MCF 10A (cell line): ENCODE measurements around the gene PRRC2A. TPM values are rescaled to one million over a fixed set of nuclear protein-coding genes. Genes with fewer than 3 reads are reported as not detected.

Experiments
- BruUV-seq: library from RNA; stranded (reverse); fragments of 400-500 nt; replicated peaks from 2 replicates; lab custom pipeline; 2021; lab: Mats Ljungman, UMichigan
- CTCF ChIA-PET: fragments of 300-600 bp; sonication (Branson Sonifier 250); formaldehyde crosslinking; extraction: SDS; loops from one replicate; lab custom pipeline; 2021; ENCODE audit warnings: antibody characterized with exemption, inconsistent platforms; lab: Yijun Ruan, JAX
- POLR2A ChIA-PET: fragments of 300-600, 350-650 bp; sonication (Branson Sonifier 250); formaldehyde crosslinking; extraction: SDS; loops from one replicate; lab custom pipeline; 2020; ENCODE audit warnings: antibody characterized with exemption, inconsistent platforms; lab: Yijun Ruan, JAX
- DNase-seq: peaks from one replicate; pipeline ENCODE4 v3.0.0-alpha.2; 2018; ENCODE audit not compliant: unreplicated experiment
- H3K27ac Mint-ChIP-seq: one replicate; pipeline ENCODE4 v1.8.0; 2022; ENCODE audit warnings: mild to moderate bottlenecking, low read depth, mixed read lengths; ENCODE audit not compliant: unreplicated experiment
- H3K27me3 Mint-ChIP-seq: one replicate; pipeline ENCODE4 v1.8.0; 2022; ENCODE audit warnings: mixed read lengths; ENCODE audit not compliant: insufficient read depth, unreplicated experiment
- H3K36me3 Mint-ChIP-seq: one replicate; pipeline ENCODE4 v1.8.0; 2022; ENCODE audit warnings: mild to moderate bottlenecking, moderate library complexity, mixed read lengths; ENCODE audit not compliant: insufficient read depth, unreplicated experiment
- H3K4me1 Mint-ChIP-seq: one replicate; pipeline ENCODE4 v1.8.0; 2022; ENCODE audit warnings: mixed read lengths; ENCODE audit not compliant: insufficient read depth, unreplicated experiment
- H3K4me3 Mint-ChIP-seq: one replicate; pipeline ENCODE4 v1.8.0; 2022; ENCODE audit warnings: mild to moderate bottlenecking, moderate library complexity, mixed read lengths; ENCODE audit not compliant: unreplicated experiment
- H3K9me3 Mint-ChIP-seq: one replicate; pipeline ENCODE4 v1.8.0; 2022; ENCODE audit warnings: mixed read lengths; ENCODE audit not compliant: unreplicated experiment
- intact Hi-C: fragments of 100-400 bp; cut with micrococcal nuclease; formaldehyde crosslinking; loops from 2 replicates; pipeline ENCODE4 v1.14.1; 2022
- total RNA-seq: library from RNA; stranded (reverse); gene quantifications from 2 replicates; pipeline ENCODE4 v1.2.3, GENCODE V29; 2022
- TF ChIP-seq, protein P1 (sequence below): fragments of 200-600 bp; IDR thresholded peaks from one replicate; pipeline ENCODE4 v1.8.0; 2022; ENCODE audit warnings: antibody characterized with exemption, mild to moderate bottlenecking; ENCODE audit not compliant: unreplicated experiment

Gene PRRC2A
- total RNA-seq, 1 experiment from 2014 or later = 247 TPM

DNA sequence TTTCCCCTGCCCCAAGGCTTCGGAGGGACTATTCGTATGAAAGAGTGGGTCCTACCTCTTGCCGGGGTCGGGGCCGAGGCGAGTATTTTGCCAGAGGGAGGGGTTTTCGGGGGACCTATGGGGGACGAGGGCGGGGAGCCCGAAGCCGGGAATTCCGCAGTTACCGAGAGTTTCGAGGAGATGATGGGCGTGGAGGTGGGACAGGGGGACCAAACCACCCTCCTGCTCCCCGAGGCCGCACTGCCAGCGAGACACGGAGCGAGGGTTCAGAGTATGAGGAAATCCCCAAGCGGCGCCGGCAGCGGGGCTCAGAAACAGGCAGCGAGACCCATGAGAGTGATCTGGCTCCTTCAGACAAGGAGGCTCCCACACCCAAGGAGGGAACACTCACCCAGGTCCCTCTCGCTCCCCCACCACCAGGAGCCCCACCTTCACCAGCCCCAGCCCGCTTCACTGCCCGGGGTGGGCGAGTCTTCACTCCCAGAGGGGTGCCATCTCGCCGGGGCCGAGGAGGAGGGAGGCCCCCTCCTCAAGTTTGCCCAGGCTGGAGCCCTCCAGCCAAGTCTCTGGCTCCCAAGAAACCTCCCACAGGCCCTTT is 11.3 kb downstream of the PRRC2A start:
- TF ChIP-seq, protein P1, sequence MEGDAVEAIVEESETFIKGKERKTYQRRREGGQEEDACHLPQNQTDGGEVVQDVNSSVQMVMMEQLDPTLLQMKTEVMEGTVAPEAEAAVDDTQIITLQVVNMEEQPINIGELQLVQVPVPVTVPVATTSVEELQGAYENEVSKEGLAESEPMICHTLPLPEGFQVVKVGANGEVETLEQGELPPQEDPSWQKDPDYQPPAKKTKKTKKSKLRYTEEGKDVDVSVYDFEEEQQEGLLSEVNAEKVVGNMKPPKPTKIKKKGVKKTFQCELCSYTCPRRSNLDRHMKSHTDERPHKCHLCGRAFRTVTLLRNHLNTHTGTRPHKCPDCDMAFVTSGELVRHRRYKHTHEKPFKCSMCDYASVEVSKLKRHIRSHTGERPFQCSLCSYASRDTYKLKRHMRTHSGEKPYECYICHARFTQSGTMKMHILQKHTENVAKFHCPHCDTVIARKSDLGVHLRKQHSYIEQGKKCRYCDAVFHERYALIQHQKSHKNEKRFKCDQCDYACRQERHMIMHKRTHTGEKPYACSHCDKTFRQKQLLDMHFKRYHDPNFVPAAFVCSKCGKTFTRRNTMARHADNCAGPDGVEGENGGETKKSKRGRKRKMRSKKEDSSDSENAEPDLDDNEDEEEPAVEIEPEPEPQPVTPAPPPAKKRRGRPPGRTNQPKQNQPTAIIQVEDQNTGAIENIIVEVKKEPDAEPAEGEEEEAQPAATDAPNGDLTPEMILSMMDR = no peak
- H3K27me3 Mint-ChIP-seq = no peaks in the 10 kb centered on the region
- BruUV-seq = no TSS peak
- peaks cover 100% of the 10 kb centered on the region for H3K36me3 Mint-ChIP-seq
- POLR2A ChIA-PET = no interaction called here
- H3K9me3 Mint-ChIP-seq = no peaks in the 10 kb centered on the region
- CTCF ChIA-PET = interaction anchor here (0.8 kb wide), 1 partner anchor 466 kb away, joined by 4 read pairs; no protein-coding TSS in a partner anchor
- no peaks in the 10 kb centered on the region for H3K4me1 Mint-ChIP-seq
- intact Hi-C loops = no loop called here
- H3K4me3 Mint-ChIP-seq = no peak overlapping the region
- peak overlapping the region; percentile 12 for H3K27ac Mint-ChIP-seq
- no peak for DNase-seq

DNA sequence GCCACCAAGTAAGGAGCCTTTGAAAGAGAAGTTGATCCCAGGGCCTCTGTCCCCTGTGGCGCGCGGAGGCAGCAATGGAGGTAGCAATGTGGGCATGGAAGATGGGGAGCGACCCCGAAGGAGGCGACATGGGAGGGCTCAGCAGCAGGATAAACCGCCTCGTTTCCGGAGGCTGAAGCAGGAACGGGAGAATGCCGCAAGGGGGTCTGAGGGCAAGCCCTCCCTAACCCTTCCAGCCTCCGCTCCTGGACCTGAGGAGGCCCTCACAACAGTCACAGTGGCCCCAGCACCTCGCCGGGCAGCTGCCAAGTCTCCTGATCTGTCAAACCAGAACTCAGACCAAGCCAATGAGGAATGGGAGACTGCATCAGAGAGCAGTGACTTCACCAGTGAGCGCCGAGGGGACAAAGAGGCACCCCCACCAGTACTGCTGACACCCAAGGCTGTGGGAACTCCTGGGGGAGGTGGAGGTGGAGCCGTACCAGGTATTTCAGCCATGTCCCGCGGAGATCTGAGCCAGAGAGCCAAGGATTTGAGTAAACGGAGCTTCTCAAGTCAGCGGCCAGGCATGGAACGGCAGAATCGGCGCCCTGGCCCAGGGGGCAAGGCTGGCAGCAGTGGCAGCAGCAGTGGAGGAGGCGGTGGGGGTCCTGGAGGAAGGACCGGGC is 11.9 kb downstream of the PRRC2A start:
- CTCF ChIA-PET = interaction anchor here (0.6 kb wide), 1 partner anchor 34 kb away, joined by 3 read pairs; no protein-coding TSS in a partner anchor
- Mint-ChIP-seq H3K27ac (no peak overlapping the region), H3K36me3 (peaks cover 99% of the 10 kb centered on the region), H3K4me1 (no peaks in the 10 kb centered on the region), H3K27me3 (no peaks in the 10 kb centered on the region), H3K9me3 (no peaks in the 10 kb centered on the region), H3K4me3 (no peak overlapping the region)
- no peak for DNase-seq
- intact Hi-C loops = no loop called here
- BruUV-seq = no TSS peak
- TF ChIP-seq, protein P1 = no peak
- POLR2A ChIA-PET = interaction anchor here (1.1 to 3.0 kb wide), 2 partner anchors 10 to 20 kb away, joined by 7 to 10 read pairs; partner anchors contain the start of gene BAG6

DNA sequence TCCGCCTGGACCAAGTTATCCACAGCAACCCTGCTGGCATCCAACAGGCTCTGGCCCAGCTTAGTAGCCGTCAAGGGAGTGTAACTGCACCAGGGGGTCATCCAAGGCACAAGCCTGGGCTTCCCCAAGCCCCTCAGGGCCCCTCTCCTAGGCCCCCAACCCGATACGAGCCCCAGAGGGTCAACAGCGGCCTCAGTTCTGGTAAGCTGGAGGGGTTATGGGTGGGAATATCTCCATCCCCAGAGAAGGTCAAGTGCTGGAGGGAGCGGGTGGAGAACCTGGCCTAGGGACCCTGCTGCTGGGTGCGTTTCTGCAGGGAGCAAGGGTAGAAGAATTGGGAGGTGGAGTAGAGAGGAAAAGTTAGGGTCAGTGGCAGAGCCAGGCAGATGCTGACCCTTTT is 12.9 kb downstream of the PRRC2A start:
- ChIA-PET POLR2A (interaction anchor here (1.0 to 3.0 kb wide), 3 partner anchors 11 to 20 kb away, joined by 3 to 10 read pairs (median 7); partner anchors contain the start of gene BAG6), CTCF (interaction anchor here (0.6 to 1.0 kb wide), 3 partner anchors 35 to 66 kb away, joined by 3 read pairs; no protein-coding TSS in a partner anchor)
- BruUV-seq = no TSS peak
- Mint-ChIP-seq H3K4me3 (no peak overlapping the region), H3K36me3 (peaks cover 97% of the 10 kb centered on the region), H3K4me1 (no peaks in the 10 kb centered on the region), H3K9me3 (no peaks in the 10 kb centered on the region), H3K27me3 (no peaks in the 10 kb centered on the region), H3K27ac (no peak overlapping the region)
- intact Hi-C loops = no loop called here
- DNase-seq = no peak
- TF ChIP-seq, protein P1 = no peak

DNA sequence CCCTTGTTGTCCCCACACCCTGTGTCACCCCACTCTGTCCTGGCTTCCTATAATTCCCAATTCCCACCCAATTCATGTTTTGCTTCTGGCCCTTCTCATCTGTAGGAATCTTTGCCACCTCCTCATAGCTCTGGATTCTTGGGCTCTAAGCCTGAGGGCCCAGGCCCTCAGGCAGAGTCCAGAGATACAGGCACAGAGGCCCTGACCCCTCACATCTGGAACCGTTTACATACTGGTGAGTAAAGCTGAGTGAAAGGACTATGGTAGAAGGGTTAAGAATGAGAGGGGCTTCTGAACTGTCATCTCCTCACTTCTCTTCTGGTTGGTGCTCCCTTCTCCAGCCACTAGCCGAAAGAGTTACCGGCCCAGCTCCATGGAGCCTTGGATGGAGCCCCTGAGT is 13.6 kb downstream of the PRRC2A start:
- no TSS peak for BruUV-seq

More for the DNA sequence above, 13.6 kb downstream of the PRRC2A start:
- CTCF ChIA-PET = interaction anchor here (0.7 to 1.0 kb wide), 2 partner anchors 49 to 66 kb away, joined by 3 read pairs; no protein-coding TSS in a partner anchor
- intact Hi-C loops = no loop called here
- no peaks in the 10 kb centered on the region for H3K4me1 Mint-ChIP-seq
- H3K4me3 Mint-ChIP-seq = no peak overlapping the region
- no peaks in the 10 kb centered on the region for H3K27me3 Mint-ChIP-seq
- H3K27ac Mint-ChIP-seq = no peak overlapping the region
- peaks cover 93% of the 10 kb centered on the region for H3K36me3 Mint-ChIP-seq
- POLR2A ChIA-PET = interaction anchor here (1.0 to 3.0 kb wide), 2 partner anchors 12 to 19 kb away, joined by 3 to 10 read pairs; no protein-coding TSS in a partner anchor
- no peak for DNase-seq
- TF ChIP-seq, protein P1 = no peak
- H3K9me3 Mint-ChIP-seq = no peaks in the 10 kb centered on the region
